Measurements from ENCODE around the gene ADCYAP1.
A peak's percentile ranks its signal among the peaks of the same experiment; 100 is the strongest.

DNA sequence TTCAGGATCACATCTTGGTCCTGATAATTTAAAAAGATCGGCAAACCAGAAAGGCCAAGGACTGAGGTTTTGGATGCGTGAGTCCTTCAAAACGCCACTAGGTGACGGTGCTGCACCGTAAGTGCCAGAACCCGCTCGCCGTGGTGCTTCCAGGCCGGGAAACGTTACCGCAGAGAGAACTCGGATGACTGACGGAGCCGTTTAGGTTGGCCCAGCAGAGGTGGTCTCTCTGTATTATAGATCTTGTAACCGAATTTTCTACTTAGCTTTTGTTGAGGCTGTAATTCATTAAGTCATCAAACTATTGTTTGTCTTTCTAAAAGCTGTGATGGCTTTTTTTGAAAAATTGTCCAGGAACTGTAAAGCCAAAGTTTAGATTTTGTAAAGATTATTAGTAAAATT is 39.8 kb upstream of the ADCYAP1 start:
- TF ChIP-seq, protein P1, sequence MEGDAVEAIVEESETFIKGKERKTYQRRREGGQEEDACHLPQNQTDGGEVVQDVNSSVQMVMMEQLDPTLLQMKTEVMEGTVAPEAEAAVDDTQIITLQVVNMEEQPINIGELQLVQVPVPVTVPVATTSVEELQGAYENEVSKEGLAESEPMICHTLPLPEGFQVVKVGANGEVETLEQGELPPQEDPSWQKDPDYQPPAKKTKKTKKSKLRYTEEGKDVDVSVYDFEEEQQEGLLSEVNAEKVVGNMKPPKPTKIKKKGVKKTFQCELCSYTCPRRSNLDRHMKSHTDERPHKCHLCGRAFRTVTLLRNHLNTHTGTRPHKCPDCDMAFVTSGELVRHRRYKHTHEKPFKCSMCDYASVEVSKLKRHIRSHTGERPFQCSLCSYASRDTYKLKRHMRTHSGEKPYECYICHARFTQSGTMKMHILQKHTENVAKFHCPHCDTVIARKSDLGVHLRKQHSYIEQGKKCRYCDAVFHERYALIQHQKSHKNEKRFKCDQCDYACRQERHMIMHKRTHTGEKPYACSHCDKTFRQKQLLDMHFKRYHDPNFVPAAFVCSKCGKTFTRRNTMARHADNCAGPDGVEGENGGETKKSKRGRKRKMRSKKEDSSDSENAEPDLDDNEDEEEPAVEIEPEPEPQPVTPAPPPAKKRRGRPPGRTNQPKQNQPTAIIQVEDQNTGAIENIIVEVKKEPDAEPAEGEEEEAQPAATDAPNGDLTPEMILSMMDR (IDR thresholded peaks at IDR 0.05 in 4 of 5, conservative IDR thresholded peaks at IDR 0.05 in 1 of 5) = peak; percentile 41 to 82 (median 66)
- no peak for TF ChIP-seq POLR2A (IDR thresholded peaks at IDR 0.05)
